AG04449 (cell line): ENCODE data around the gene ZC3HAV1L.
"Not testable (repeated sequence)": the region's sequence is repeated elsewhere in the genome, so short reads cannot be mapped to it uniquely, and the experiment has no call there.

Experiments used
- CTCF ChIA-PET: fragments of 350-600 bp; formaldehyde crosslinking; extraction: SDS; loops from one replicate; lab custom pipeline; 2021; ENCODE audit warnings: antibody characterized with exemption; lab: Yijun Ruan, JAX
- POLR2A ChIA-PET: fragments of 400-600, 350-600 bp; formaldehyde crosslinking; extraction: SDS; loops from one replicate; lab custom pipeline; 2020; ENCODE audit warnings: antibody characterized with exemption, inconsistent platforms; lab: Yijun Ruan, JAX
- DNase-seq: peaks from one replicate; pipeline ENCODE4 v3.0.0-alpha.2; 2010; ENCODE audit warnings: low read depth, low spot score
- H3K4me3 ChIP-seq: 2 replicates; pipeline ENCODE4 v1.5.1; 2011; ENCODE audit warnings: low read depth, mild to moderate bottlenecking, control low read depth, low read length
- TF ChIP-seq, protein P1 (sequence below): IDR thresholded peaks from one replicate; pipeline ENCODE4 v1.5.1; 2011; ENCODE audit warnings: mild to moderate bottlenecking, moderate library complexity, low read length, control low read depth, inconsistent platforms; ENCODE audit not compliant: insufficient read depth; ENCODE audit errors: missing control alignments

Gene ZC3HAV1L

DNA sequence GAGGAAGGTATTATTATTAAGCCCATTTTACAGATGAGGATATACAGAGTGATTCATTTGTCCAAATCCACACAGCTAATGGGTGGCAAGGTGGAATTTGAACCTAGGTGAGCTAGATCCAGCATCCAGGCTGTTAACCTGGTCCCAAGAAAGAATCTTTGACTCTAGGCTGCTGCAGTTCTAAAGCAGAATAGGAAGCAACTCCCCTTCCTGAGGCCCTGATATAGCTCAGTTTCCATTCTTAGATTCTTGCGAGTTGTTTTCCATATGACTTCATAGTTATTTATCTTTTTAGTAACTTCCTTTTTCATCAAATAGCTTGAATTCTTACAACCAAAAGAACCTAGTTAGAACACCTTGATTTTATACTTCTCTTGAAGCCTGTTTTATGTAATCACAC is 24.1 kb upstream of the ZC3HAV1L start:
- POLR2A ChIA-PET: interaction anchor here (0.6 kb wide), 1 partner anchor 55 kb away, joined by 6 read pairs; no protein-coding TSS in a partner anchor
- CTCF ChIA-PET: interaction anchor here (1.0 to 5.2 kb wide), 8 partner anchors 9 to 173 kb away, joined by 3 to 44 read pairs (median 4); no protein-coding TSS in a partner anchor

DNA sequence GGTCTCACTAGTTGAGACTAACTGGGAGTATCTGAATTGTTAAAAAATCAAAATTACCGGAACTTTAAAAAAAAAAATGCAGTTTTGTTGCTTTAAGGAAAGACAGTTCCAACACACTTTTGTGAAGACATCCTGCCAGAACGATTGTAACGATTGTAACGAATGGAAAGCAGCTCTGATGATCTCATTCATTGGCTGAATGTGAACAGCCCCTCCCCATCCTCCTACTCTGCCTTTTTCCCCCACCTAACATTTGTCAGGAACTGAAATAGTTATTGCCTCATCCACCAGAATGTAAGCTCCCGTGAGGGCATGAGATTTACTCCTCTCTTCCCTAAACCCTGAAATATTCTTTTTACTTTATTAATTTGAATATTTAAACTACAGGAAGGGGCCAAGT is 23.1 kb upstream of the ZC3HAV1L start:
- no peak overlapping the region for H3K4me3 ChIP-seq
- CTCF ChIA-PET: interaction anchor here (0.9 to 5.2 kb wide), 7 partner anchors 10 to 42 kb away, joined by 3 to 44 read pairs (median 4); no protein-coding TSS in a partner anchor
- TF ChIP-seq, protein P1, sequence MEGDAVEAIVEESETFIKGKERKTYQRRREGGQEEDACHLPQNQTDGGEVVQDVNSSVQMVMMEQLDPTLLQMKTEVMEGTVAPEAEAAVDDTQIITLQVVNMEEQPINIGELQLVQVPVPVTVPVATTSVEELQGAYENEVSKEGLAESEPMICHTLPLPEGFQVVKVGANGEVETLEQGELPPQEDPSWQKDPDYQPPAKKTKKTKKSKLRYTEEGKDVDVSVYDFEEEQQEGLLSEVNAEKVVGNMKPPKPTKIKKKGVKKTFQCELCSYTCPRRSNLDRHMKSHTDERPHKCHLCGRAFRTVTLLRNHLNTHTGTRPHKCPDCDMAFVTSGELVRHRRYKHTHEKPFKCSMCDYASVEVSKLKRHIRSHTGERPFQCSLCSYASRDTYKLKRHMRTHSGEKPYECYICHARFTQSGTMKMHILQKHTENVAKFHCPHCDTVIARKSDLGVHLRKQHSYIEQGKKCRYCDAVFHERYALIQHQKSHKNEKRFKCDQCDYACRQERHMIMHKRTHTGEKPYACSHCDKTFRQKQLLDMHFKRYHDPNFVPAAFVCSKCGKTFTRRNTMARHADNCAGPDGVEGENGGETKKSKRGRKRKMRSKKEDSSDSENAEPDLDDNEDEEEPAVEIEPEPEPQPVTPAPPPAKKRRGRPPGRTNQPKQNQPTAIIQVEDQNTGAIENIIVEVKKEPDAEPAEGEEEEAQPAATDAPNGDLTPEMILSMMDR: no peak
- POLR2A ChIA-PET: no interaction called here
- no peak for DNase-seq

More for the DNA sequence above, 24.1 kb upstream of the ZC3HAV1L start:
- TF ChIP-seq, protein P1: no peak
- H3K4me3 ChIP-seq: no peak overlapping the region
- DNase-seq: no peak

DNA sequence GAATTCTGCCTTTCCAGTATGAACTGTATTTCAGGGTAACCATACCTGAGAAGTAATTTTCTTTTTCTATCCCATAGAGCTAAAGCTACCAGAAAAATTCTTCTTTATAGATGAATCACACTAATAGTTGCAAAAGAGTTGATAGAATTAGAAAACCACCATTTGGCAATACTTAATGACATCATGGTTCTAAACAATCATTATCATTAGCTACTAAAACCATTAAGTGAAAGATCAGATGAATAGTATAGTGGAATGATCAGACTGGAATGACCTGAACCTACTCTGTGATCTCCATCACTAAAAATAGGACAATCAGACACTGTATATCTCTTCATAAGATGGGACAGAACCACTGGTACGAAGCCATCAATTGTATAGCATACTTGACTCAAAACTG is 19.8 kb upstream of the ZC3HAV1L start:
- TF ChIP-seq, protein P1: no peak
- ChIA-PET CTCF (interaction anchor here (3.9 kb wide), 1 partner anchor 19 kb away, joined by 24 read pairs; no protein-coding TSS in a partner anchor), POLR2A (no interaction called here)
- DNase-seq: no peak
- no peak overlapping the region for H3K4me3 ChIP-seq

DNA sequence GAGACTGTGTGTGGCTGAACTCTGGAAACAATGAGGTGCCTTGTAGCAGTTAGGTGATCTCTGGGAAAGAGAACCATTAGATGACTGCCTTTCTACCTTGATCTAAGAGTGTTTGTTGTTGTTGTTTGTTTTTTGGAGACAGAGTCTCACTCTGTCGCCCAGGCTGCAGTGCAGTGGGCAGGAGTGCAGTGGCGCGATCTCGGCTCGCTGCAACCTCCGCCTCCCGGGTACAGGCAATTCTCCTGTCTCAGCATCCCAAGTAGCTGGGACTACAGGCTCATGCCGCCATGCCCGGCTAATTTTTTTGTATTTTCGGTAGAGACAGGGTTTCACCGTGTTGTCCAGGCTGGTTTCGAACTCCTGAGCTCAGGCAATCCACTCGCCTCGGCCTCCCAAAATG is 18.8 kb upstream of the ZC3HAV1L start:
- POLR2A ChIA-PET, DNase-seq, H3K4me3 ChIP-seq: not testable (repeated sequence)
- CTCF ChIA-PET: interaction anchor here (1.2 to 3.9 kb wide), 4 partner anchors 20 to 168 kb away, joined by 4 to 24 read pairs (median 6); no protein-coding TSS in a partner anchor

DNA sequence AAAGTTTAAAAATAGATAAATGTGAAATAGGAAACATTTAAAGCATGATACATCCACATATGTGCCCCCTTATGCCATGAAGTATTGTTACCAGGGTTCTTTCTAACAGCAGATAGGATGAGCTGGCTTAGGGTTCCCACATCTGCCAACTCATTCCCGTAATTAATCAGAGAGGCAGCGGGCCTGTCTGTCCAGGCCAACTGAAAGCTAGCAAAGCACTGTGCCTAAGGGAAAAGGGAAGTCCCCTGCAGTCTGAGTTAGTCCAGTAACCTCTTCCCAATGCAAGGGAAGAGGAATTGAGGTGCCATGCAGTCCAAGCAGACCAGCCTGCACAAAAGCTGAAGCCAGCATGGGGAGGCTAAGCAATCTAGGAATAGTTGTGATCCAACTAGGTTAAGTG is 18.3 kb upstream of the ZC3HAV1L start:
- CTCF ChIA-PET: interaction anchor here (1.2 to 3.9 kb wide), 5 partner anchors 10 to 168 kb away, joined by 3 to 24 read pairs (median 5); no protein-coding TSS in a partner anchor

DNA sequence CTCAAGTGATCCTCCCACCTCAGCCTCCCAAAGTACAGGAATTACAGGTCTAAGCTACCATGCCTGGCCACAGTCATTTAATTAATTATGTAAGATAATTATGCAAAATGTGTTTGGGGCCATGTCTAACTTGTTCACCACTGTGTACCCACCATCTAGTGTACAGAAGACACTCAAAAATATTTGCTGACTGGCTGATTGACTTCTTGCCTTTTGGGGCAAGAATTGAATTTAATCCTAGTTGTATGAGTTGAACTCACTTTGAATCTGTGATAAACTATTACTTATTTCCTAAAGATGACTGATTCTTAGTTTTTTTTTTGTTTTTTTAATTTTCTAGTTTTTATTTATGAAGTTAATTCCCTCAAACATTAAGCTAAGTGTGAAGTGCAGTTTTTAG is 15.8 kb upstream of the ZC3HAV1L start:
- CTCF ChIA-PET: interaction anchor here (0.6 to 1.7 kb wide), 4 partner anchors 10 to 165 kb away, joined by 3 to 10 read pairs (median 4); no protein-coding TSS in a partner anchor
- DNase-seq: no peak
- POLR2A ChIA-PET: no interaction called here
- TF ChIP-seq, protein P1: no peak
- H3K4me3 ChIP-seq: no peak overlapping the region

More for the DNA sequence above, 18.3 kb upstream of the ZC3HAV1L start:
- no peak overlapping the region for H3K4me3 ChIP-seq
- TF ChIP-seq, protein P1: no peak
- DNase-seq: no peak
- POLR2A ChIA-PET: no interaction called here
